H9 (cell line): ENCODE data around the gene UFSP1. TPM values are rescaled to one million over a fixed set of nuclear protein-coding genes. Genes with fewer than 3 reads are reported as not detected.

Experiments used
- DNase-seq: peaks from one replicate; pipeline ENCODE4 v3.0.0-alpha.2; 2017
- H2AFZ ChIP-seq: one replicate; pipeline ENCODE4 v1.6.1; 2013; ENCODE audit warnings: mild to moderate bottlenecking, low read length, control low read depth, moderate library complexity
- H2AK5ac ChIP-seq: 2 replicates; pipeline ENCODE4 v1.6.1; 2013; ENCODE audit warnings: low read length, control low read depth, mixed read lengths; ENCODE audit not compliant: insufficient read length
- H2BK120ac ChIP-seq: one replicate; pipeline ENCODE4 v1.6.1; 2013; ENCODE audit warnings: low read depth, mild to moderate bottlenecking, low read length, control low read depth, inconsistent platforms; ENCODE audit not compliant: poor library complexity, severe bottlenecking
- H2BK12ac ChIP-seq: 2 replicates; pipeline ENCODE4 v1.6.1; 2013; ENCODE audit warnings: low read length, control low read depth, mixed read lengths, low read depth; ENCODE audit not compliant: insufficient read length
- H2BK15ac ChIP-seq: 2 replicates; pipeline ENCODE4 v1.6.1; 2013; ENCODE audit warnings: low read depth, low read length, control low read depth
- H2BK20ac ChIP-seq: one replicate; pipeline ENCODE4 v1.6.1; 2013; ENCODE audit warnings: low read depth, mild to moderate bottlenecking, low read length, control low read depth, inconsistent platforms; ENCODE audit not compliant: poor library complexity, severe bottlenecking
- H2BK5ac ChIP-seq: 2 replicates; pipeline ENCODE4 v1.6.1; 2013; ENCODE audit warnings: low read length, control low read depth, mixed read lengths; ENCODE audit not compliant: insufficient read length
- H3K14ac ChIP-seq: 2 replicates; pipeline ENCODE4 v1.6.1; 2013; ENCODE audit warnings: low read length, control low read depth; ENCODE audit not compliant: insufficient read depth
- H3K18ac ChIP-seq: 2 replicates; pipeline ENCODE4 v1.6.1; 2013; ENCODE audit warnings: low read depth, mild to moderate bottlenecking, mixed read lengths, low read length, control low read depth; ENCODE audit not compliant: insufficient read length
- H3K23ac ChIP-seq: 2 replicates; pipeline ENCODE4 v1.6.1; 2013; ENCODE audit warnings: low read length, control low read depth, mixed read lengths, low read depth; ENCODE audit not compliant: insufficient read length
- H3K23me2 ChIP-seq: 2 replicates; pipeline ENCODE4 v1.6.1; 2013; ENCODE audit warnings: low read depth, mild to moderate bottlenecking, mixed read lengths, low read length, control low read depth; ENCODE audit not compliant: insufficient read length, poor library complexity, severe bottlenecking
- H3K27ac ChIP-seq: 2 replicates; pipeline ENCODE4 v1.5.1; 2013; ENCODE audit warnings: low read length, control low read depth, mixed read lengths, low read depth; ENCODE audit not compliant: insufficient read length
- H3K27me3 ChIP-seq: 2 replicates; pipeline ENCODE4 v1.6.1; 2013; ENCODE audit warnings: low read length, control low read depth, inconsistent platforms; ENCODE audit not compliant: insufficient read depth
- H3K4ac ChIP-seq: 2 replicates; pipeline ENCODE4 v1.6.1; 2013; ENCODE audit warnings: low read depth, mild to moderate bottlenecking, control low read depth, inconsistent platforms, low read length, moderate library complexity
- H3K4me1 ChIP-seq: 2 replicates; pipeline ENCODE4 v1.6.1; 2013; ENCODE audit warnings: low read length, control low read depth, inconsistent platforms; ENCODE audit not compliant: insufficient read depth
- H3K4me2 ChIP-seq: 2 replicates; pipeline ENCODE4 v1.6.1; 2013; ENCODE audit warnings: low read length, control low read depth, mixed read lengths; ENCODE audit not compliant: insufficient read length, insufficient read depth
- H3K56ac ChIP-seq: 2 replicates; pipeline ENCODE4 v1.6.1; 2013; ENCODE audit warnings: low read depth, mild to moderate bottlenecking, mixed read lengths, low read length, control low read depth; ENCODE audit not compliant: insufficient read length
- H3K79me1 ChIP-seq: 2 replicates; pipeline ENCODE4 v1.6.1; 2013; ENCODE audit warnings: low read depth, mild to moderate bottlenecking, moderate library complexity, low read length, control low read depth, inconsistent platforms; ENCODE audit not compliant: insufficient read depth, poor library complexity, severe bottlenecking
- H3K79me2 ChIP-seq: 2 replicates; pipeline ENCODE4 v1.6.1; 2013; ENCODE audit warnings: low read length, control low read depth, inconsistent platforms; ENCODE audit not compliant: insufficient read depth
- H3K9ac ChIP-seq: 2 replicates; pipeline ENCODE4 v1.6.1; 2013; ENCODE audit warnings: low read length, control low read depth, mixed read lengths; ENCODE audit not compliant: insufficient read length; ENCODE audit errors: extremely low read depth
- H3K9me3 ChIP-seq: one replicate; pipeline ENCODE4 v1.6.1; 2013; ENCODE audit warnings: low read depth, low read length, inconsistent platforms; ENCODE audit not compliant: control insufficient read depth
- H3T11ph ChIP-seq: one replicate; pipeline ENCODE4 v1.6.1; 2013; ENCODE audit warnings: mild to moderate bottlenecking, low read length, control low read depth, inconsistent platforms
- H4K20me1 ChIP-seq: one replicate; pipeline ENCODE4 v1.6.1; 2013; ENCODE audit not compliant: control insufficient read depth, insufficient read length, insufficient read depth
- H4K5ac ChIP-seq: 2 replicates; pipeline ENCODE4 v1.6.1; 2013; ENCODE audit warnings: low read depth, mild to moderate bottlenecking, mixed read lengths, low read length, control low read depth; ENCODE audit not compliant: insufficient read length
- H4K8ac ChIP-seq: replicated peaks from 2 replicates; pipeline ENCODE4 v1.6.1; 2013; ENCODE audit warnings: low read length, control low read depth, mixed read lengths, low read depth; ENCODE audit not compliant: insufficient read length
- H4K91ac ChIP-seq: 2 replicates; pipeline ENCODE4 v1.6.1; 2013; ENCODE audit warnings: low read depth, mild to moderate bottlenecking, moderate library complexity, mixed read lengths, low read length, control low read depth; ENCODE audit not compliant: insufficient read length
- H3K27ac Mint-ChIP-seq, 3 experiments: 2 replicates in 2 of 3; 3 replicates in 1 of 3; pipeline ENCODE4 v1.8.0; 2020 to 2021; ENCODE audit warnings: mixed read lengths in 3 of 3, mild to moderate bottlenecking in 1 of 3, moderate library complexity in 1 of 3
- H3K27me3 Mint-ChIP-seq: 2 replicates; pipeline ENCODE4 v1.8.0; 2021; ENCODE audit warnings: low read depth, mild to moderate bottlenecking, moderate library complexity, mixed read lengths
- H3K36me3 Mint-ChIP-seq, 3 experiments: 2 replicates in 2 of 3; 3 replicates in 1 of 3; pipeline ENCODE4 v1.8.0; 2020 to 2021; ENCODE audit warnings: low read depth in 3 of 3, mixed read lengths in 3 of 3; ENCODE audit not compliant: insufficient read depth in 1 of 3
- H3K4me1 Mint-ChIP-seq, 2 experiments: 2 replicates each; pipeline ENCODE4 v1.8.0; 2020; ENCODE audit warnings: mixed read lengths in 2 of 2
- H3K4me3 Mint-ChIP-seq, 2 experiments: 2 replicates in 1 of 2; 3 replicates in 1 of 2; pipeline ENCODE4 v1.8.0; 2020 to 2021; ENCODE audit warnings: mild to moderate bottlenecking in 2 of 2, mixed read lengths in 2 of 2, moderate library complexity in 1 of 2
- H3K9me3 Mint-ChIP-seq, 2 experiments: 2 replicates in 1 of 2; 3 replicates in 1 of 2; pipeline ENCODE4 v1.8.0; 2020; ENCODE audit warnings: mild to moderate bottlenecking in 2 of 2, mixed read lengths in 2 of 2, moderate library complexity in 1 of 2
- WGBS: extraction: QIAGEN DNeasy Blood & Tissue Kit; methylation state at CpG from one replicate; pipeline ENCODE4 v1.1.7; 2013; ENCODE audit warnings: missing lambda C conversion rate, low lambda C conversion rate, mixed read lengths; ENCODE audit not compliant: insufficient read length; ENCODE audit errors: extremely low coverage; 5-methylcytosine and 5-hydroxymethylcytosine counted together
- total RNA-seq: library from RNA; stranded (reverse); gene quantifications from 2 replicates; pipeline ENCODE4 v1.2.1, GENCODE V29; 2021
- TF ChIP-seq, protein P1 (sequence below): fragments of 200-600 bp; sonication (generic); conservative IDR thresholded peaks from 3 replicates; pipeline ENCODE4 v1.8.0; 2021; ENCODE audit warnings: antibody characterized with exemption, mild to moderate bottlenecking

The UFSP1 gene
- total RNA-seq, 1 experiment from 2014 or later, result 4.3 TPM

DNA sequence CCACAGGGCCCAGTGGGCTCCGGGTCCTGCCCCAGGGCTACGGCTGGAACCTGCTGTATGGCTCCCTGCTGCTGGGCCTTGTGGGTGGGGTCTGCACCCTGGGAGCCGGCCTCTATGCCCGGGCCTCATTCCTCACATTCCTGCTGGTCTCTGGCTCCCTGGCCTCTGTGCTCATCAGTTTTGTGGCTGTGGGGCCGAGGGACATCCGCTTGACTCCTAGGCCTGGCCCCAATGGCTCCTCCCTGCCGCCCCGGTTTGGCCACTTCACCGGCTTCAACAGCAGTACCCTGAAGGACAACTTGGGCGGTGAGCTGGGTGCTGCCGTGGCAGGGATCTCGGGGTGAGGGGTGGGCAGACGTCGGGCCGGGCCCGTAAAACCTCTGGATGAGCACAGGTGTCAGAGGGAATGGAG lies 32.6 kb downstream of the UFSP1 start:
- Histone ChIP-seq H3K27me3 (no peaks in the 10 kb centered on the region), H3K79me2 (peaks cover 2% of the 10 kb centered on the region; the same call in 1 of the 2 replicates), H3K14ac (no peak overlapping the region), H3K23ac (no peak overlapping the region), H2BK120ac (no peak overlapping the region), H3K4ac (no peak overlapping the region), H2BK12ac (no peak overlapping the region), H2BK20ac (no peak overlapping the region), H3K9me3 (no peaks in the 10 kb centered on the region), H3K18ac (no peak overlapping the region), H3K56ac (no peak overlapping the region), H3K9ac (no peak overlapping the region), H3K23me2 (peaks cover 4% of the 10 kb centered on the region), H2AFZ (no peak overlapping the region), H2AK5ac (no peak overlapping the region), H3K79me1 (peaks cover 3% of the 10 kb centered on the region), H3K27ac (no peak overlapping the region), H3T11ph (no peak overlapping the region), H2BK5ac (no peak overlapping the region), H4K8ac (no peak overlapping the region), H2BK15ac (no peak overlapping the region), H4K91ac (no peak overlapping the region), H4K5ac (no peak overlapping the region), H3K4me2 (no peak overlapping the region), H4K20me1 (no peaks in the 10 kb centered on the region), H3K4me1 (no peaks in the 10 kb centered on the region)
- no peak for DNase-seq
- peaks cover 11 to 33% (median 32%) of the 10 kb centered on the region in 3 experiments; a peak in 6 of 7 replicates for H3K36me3 Mint-ChIP-seq
- no CpG with 5 or more reads among the region's 16 CpGs for WGBS
- no peaks in the 10 kb centered on the region for H3K27me3 Mint-ChIP-seq
- peaks cover 3 to 10% of the 10 kb centered on the region in 2 experiments; a peak in 2 of 4 replicates for H3K4me1 Mint-ChIP-seq
- no peak overlapping the region for H3K4me3 Mint-ChIP-seq
- TF ChIP-seq, protein P1, sequence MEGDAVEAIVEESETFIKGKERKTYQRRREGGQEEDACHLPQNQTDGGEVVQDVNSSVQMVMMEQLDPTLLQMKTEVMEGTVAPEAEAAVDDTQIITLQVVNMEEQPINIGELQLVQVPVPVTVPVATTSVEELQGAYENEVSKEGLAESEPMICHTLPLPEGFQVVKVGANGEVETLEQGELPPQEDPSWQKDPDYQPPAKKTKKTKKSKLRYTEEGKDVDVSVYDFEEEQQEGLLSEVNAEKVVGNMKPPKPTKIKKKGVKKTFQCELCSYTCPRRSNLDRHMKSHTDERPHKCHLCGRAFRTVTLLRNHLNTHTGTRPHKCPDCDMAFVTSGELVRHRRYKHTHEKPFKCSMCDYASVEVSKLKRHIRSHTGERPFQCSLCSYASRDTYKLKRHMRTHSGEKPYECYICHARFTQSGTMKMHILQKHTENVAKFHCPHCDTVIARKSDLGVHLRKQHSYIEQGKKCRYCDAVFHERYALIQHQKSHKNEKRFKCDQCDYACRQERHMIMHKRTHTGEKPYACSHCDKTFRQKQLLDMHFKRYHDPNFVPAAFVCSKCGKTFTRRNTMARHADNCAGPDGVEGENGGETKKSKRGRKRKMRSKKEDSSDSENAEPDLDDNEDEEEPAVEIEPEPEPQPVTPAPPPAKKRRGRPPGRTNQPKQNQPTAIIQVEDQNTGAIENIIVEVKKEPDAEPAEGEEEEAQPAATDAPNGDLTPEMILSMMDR, result no peak
- H3K9me3 Mint-ChIP-seq, result no peaks in the 10 kb centered on the region; a peak in 1 of 5 replicates
- peak overlapping the region; percentile 68 to 94 (median 70); a peak in 2 of 7 replicates for H3K27ac Mint-ChIP-seq
